HG03571 (cell line): Measurements from ENCODE around the gene KCNIP4.

Source experiments
- ATAC-seq: cut with Tn5 transposase; IDR thresholded peaks from one replicate; pipeline ENCODE4 v1.9.1; 2021; ENCODE audit not compliant: unreplicated experiment

The KCNIP4 gene

DNA sequence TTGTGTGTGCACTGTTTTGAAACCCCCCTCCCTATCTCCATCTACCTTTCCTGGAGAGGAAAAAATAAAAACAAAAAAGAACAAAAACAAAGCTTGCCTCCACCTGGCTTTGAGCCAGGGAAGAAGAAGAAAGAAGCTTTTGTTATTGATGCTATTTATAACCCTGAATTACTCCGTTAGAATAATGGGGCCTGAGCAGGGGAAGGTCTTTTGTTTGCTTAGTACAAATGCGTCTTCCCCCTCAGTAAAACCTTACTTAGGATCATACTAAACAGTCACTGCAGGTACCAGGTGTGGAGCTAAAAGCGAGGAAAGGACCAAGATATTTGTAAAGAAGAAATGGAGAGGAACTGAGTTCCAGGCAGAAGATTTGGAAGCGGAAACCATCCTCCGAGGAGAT is 352.1 kb downstream of the KCNIP4 start:
- no peak for ATAC-seq

DNA sequence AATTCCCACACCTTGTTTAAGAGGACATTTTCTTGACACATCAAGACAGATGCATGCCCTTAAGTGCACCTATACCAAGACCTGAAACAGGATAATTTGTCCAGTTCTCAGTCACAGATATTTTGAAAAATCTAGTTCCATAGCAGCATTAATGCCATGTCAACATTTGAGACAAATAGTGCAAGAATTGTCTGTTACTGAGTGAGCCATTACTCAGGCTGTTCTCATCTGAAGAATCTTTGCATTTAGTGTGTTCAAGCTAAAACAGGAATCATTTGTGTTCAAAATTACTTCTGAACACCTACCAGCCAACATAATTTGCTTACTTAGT is 354.9 kb downstream of the KCNIP4 start:
- ATAC-seq = no peak

DNA sequence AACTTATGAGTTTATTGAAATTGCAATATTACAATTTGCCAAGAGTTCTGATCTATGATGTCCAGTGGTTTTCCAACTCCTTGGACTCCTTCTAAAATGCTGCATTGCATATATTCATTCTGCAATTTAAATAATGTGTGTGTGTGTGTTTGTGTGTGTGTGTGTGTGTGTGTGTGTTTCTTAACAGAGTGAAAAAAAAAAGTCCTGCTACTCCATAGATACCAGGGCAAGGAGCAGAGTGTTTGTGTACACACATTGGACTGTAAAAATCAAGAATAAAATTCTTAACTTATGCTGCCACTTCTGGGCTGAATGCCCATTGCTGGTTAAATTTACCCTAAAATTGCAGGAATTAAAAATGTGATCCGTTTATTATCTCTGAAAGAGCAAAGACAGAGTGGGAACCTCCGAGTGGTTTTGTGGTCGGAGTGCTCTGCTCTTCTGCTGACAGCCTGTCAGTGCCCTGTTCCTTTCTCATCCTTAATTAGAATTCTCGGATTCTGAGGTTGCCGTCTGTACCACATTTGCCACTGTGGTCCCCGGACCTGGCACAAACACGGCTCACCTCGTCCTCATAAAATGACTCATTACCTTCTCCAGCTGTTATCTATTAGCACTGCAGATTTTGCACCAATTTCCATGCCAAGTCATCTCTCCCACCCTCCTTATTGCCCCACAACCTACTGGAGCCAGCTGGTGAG is 355.5 kb downstream of the KCNIP4 start:
- ATAC-seq = no peak

DNA sequence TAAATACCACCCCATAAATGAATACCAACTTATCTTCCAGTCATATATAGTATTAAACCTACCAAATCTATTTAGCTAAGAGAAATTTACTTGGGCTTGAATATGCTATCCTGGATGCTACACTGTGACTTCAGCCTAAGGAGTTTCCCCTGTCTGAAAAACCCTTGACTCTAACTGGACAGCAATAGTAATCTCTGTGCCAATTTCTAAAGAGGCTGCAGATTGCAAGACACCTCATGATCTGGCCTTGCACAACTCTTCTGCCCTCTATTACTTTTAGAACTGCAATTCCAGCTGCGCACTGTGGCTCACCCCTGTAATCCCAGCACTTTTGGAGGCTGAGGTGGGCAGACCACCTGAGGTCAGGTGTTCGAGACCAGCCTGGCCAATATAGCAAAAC is 371.5 kb downstream of the KCNIP4 start:
- ATAC-seq = no peak

DNA sequence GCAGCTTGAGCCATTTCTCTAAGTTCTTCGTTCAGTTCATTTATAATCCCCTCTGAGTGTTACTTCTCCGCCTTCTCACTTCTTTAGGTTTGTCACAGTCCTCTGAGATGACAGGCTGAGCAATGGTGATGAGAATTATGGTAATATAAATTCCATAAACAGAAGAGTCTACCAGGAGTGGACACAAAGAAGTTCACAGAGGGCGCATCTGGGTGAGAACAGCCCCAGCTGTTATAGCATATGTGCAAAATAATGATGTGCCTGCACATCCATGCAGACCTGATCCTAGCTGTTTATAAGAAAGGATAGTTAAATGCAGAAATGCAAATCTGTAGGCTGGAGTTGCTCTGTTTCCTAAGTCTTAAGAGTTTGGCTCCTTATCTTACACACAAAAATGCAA is 377.5 kb downstream of the KCNIP4 start:
- ATAC-seq = no peak

DNA sequence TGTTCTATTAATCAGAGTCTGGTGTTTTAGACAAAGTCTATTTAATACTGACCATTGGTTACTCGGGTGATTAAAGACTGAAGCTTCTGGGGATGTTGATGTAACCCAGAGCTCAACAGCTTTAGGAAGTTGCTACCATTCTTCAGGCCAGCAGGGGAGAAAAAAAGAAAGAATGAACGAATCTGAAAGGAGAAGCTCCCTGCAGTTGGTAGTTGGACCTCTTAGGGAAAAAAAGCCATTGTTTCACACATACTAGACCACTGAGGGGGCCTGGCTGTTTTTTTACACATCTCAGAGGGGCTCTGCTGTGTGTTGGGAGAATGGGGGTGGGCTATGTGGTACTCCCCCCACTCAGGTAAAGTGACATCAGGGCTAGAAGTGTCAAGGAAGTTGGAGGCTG is 378.9 kb downstream of the KCNIP4 start:
- ATAC-seq = no peak

DNA sequence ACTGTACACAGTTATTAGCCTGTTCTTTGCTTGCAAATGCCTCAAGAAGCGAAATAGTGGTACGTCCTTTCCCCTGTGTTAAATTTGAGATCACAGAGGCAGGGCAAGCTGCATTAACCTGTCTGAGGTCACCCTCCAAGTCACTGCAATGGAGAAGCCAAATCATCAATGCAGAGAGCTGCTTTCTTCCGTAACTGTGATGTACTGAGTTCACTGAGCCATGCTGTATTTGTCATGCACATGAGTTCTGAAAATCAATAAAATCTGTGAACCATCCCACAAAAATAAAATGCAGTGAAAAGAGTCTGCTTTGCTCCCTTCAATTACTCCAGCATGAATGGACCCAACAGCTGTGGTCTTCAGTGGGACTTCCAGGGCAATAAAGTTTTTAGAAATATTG is 393.5 kb downstream of the KCNIP4 start:
- ATAC-seq = no peak

DNA sequence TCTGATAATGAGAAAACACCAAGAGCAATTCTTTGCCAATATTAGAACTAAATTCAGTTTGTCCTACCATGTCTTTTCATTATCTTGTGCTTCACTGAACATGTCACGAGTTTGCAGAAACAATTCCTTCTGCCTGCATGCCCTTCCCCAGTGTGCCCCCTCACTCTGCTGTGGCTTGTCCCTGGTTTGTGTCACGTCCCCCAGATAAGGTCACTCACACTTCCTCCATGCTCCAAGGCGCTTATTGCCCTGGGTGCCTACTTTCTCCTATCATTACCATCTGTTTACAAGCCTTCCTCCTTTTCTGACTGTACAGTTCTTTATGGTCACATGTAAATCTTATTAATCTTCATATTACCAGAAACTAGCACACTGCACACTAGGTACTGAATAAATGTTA is 394.1 kb downstream of the KCNIP4 start:
- no peak for ATAC-seq

DNA sequence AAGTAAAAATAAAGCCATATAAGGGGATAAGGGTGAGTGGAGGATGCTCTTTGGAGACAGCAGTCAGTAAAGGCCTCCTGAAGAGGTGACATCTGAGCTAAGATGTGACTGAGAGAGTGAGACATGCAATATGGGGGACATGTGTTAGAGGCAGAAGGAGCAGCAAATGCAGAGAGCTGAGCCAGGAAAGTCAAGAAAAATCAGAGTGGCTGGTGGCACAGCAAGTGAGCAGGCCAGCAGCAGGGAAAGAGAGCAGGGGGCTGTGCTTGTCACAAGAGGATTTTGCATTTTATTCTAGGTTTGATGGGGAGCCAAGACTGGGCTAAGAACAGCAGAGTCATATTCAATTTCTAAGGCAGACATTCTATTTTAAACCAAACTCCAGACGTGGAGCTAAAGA is 394.5 kb downstream of the KCNIP4 start:
- ATAC-seq = no peak

DNA sequence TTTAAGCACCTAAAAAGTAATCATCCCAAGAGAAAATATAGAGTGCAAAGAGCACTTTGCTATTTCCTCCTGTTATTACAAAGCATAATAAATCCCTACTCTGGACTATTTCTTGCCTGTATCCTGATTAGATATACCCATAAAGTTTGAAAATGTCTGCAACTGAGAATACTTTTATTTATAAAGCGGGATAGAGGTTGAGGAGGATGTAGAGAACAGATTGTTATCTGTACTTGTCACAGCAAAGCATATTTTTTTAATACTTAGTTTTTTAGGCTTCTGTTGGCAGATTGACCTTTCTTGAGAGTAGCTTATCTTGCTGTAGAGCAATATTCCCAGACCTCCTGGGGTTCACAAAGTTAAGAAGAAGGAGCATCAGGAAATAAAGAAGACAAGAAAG is 396.1 kb downstream of the KCNIP4 start:
- no peak for ATAC-seq

DNA sequence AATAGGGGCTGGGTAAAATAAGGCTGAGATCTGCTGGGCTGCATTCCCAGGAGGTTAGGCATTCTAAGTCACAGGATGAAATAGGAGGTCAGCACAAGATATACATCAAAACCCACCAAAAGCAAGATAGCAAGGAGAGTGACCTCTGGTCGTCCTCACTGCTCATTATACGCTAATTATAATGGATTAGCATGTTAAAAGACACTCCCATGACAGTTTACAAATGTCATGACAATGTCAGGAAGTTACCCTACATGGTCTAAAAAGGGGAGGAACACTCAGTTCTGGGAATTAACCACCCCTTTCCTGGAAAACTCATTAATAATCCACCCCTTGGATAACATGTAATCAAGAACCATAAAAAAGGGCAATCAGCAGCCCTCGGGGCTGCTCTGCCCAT is 403.6 kb downstream of the KCNIP4 start:
- no peak for ATAC-seq

DNA sequence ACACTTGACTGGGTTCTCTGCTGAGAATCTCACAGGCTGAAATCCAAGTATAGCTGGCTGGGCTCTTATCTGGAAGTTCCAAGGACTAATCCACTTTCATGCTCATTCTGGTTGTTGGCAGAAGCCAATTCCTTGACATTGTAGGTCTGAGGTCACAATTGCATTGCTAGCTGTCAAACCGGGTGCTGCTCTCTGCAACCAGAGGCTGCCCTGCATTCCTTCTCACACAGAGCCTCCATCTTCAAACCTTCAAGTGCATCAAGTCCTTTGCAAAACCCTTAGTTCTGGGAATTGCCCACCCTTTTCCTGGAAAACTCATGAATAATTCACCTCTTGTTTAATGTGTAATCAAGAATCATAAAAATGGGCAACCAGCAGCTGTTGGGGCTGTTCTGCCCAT is 404.2 kb downstream of the KCNIP4 start:
- ATAC-seq = no peak

DNA sequence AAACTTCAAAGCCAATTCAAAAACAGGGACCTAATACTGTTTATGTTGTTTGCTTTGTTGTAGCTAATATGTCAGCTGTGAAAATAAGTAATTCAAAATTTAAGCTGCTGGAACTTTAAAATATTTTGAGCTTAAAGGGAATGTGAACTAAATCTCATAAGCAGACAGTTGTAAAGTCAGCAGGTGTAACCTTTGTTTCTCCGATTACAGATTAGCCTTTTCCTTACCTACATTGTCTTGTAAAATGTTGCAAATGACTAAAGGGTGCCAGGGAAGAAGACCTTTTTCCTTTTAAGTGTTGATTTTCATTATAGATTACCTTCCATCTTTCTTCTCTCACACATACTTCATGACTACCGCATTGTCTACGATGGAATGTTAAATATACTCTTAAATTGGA is 405.1 kb downstream of the KCNIP4 start:
- no peak for ATAC-seq

DNA sequence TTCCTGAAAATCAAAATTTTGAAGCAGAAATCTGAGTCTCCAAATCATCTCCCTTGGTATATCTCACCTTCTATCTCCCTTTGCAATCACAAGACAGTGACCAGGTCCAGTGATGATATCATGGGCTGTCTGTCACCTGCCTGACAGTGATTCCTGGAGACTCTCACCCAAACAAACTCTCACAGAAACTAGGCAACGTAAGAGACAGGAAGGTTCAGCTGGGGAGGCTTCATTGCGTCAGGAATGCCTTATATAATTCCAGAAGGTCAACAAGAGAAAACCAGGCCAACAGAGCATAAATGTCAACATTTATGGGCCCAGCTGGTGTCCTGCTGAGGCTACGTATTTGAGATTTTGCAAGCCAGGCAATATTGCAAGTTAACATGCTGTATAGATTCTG is 412.7 kb downstream of the KCNIP4 start:
- ATAC-seq = no peak

DNA sequence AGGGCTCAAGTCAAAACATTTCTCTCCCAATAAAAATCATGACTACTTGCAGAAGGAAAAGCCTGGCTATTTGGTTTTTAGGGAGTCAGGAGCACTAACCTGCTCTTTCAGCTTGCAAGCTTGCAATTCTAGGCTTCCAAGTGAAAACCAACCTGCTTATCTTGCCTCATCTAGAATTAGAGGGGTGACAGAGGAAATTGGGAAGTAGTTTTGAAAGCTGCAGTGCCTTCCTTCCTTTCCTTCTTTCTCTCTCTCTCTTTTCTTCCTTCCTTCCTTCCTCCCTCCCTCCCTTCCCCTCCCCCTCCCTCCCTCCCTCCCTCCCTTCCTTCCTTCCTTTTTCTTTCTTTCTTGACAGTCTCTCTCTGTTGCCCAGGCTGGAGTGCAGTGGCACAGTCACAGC is 417.5 kb downstream of the KCNIP4 start:
- ATAC-seq = no peak

DNA sequence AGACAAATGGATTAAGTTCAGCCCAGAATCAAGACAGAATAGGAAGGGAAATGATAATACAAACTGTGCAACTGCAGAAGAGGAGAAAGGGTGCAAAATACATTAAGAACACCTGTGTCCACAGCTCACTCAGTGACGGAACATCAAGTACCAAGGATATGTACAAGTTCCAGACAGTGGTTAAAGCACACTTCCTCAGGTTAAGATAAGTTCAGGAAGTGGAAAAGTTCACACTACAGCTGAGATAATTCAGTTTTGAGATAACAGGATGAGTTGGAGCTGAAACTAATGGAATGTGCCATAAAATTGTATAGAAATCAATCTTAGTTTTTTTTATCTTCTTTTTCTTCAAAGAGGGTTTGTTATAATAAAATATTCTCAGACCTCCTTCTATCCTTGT is 419.4 kb downstream of the KCNIP4 start:
- ATAC-seq = no peak

DNA sequence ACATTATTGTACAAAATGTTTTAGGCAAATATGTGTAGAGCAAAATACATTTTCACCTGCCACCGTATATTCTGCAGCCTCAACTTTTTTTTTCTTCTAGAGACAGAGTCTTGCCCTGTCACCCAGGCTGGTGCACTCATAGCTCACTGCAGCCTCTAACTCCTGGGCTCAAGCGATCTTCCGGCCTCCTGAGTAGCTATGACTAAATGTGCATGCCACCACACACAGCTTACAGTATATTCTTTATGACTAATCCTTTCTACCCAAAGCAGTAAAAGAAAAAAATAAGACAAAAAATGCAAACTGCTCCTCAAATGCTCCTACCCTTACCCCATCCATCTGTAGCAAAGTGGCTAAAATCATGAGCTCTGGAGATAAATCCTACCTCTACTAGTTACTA is 426.3 kb downstream of the KCNIP4 start:
- no peak for ATAC-seq

DNA sequence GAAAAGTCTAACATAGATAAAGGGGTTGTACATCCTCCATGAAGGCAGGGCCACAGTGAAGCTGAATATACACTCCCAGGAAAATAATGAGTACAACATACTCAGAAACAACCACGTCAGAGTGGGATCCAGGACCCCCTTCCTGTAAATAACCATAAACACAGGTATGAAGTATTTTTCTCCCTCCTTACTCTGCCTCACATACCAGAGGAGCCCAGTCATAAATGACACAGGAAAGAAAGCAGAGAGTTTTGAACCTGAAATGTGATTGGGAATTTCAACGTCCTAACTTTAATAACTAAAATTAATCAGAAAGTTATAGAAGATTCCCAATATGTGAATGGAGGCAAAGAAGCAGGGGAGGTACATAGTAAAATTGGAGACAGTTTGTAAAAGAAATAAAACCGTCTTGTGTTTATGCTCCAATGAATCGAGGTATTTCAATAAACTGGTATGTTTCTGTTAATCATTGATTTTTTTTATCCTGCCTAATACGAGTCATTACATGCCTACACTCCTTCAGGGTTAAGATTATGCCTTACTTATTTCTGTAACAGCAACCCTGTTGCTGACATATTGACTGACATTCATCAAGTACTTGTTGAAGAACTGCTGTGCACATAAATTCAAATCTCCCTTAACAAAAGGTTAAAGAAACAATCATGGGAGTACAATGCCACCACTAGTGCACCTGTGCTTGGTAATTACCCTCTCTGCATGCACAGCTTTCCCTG is 431.3 kb downstream of the KCNIP4 start:
- ATAC-seq = no peak

DNA sequence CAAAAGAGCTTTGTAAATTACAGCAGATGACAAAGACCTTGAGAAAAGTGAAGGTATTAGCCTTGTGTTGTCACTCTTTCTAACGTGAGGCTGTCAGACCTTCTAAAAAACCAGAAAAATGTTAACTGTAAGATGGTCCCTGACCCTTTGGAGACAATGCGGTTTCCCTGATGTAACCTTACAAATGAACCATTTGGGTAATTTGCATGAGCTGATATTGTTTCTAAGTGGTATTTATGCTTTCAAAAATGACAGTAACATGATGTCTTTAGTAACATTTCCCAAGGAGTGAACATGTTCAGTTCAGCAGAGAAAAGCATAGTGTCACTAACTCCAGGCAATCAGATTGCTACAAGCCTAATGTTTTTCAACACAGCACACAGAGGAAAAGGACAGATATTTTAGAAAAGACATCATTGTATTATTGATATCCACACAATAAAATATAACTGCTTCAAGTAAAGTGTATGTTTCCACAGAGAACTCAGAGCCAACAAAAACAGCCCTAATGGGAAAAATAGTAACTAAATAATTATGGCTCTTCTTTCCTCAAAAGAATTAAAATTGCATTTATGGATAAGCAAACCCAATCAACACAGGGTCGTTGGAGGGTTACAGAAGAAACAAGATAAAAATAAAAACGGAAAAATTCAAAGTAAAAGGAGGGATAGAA is 434.4 kb downstream of the KCNIP4 start:
- no peak for ATAC-seq

DNA sequence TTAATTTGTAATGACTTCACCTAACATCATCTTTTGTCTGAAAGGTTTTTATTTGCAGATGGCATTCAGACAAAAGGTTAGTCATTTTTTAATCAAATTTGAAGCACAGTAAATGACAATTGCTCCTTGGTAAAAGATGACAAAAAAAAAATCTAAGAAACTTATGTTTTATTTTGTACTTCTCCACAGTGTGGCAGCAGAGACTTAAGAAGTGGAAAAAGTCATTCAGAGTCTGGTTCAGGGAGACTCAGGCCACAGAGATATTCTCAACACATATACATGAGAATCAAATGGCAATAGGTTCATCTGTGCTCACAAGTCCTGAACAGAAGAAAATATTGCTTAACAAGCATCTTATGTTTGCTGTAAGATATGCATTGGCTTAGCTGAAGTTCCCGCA is 436.2 kb downstream of the KCNIP4 start:
- no peak for ATAC-seq

DNA sequence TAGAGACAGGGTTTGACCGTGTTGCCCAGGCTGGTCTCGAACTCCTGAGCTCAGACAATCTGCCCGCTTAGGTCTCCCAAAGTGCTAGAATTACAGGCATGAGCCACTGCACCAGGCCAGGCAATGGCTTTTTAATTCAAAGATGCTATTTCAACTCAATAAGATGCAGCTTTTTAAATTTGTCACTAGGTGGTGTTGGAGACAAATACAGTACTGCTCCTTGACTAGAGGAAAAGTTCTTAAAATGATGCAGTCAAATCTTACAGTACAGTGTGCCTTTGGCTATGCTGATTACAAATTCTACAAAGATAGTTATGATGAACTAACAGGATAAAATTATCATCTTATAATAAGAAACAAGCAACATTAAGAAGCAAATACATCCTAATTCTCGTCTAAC is 441.1 kb downstream of the KCNIP4 start:
- no peak for ATAC-seq

DNA sequence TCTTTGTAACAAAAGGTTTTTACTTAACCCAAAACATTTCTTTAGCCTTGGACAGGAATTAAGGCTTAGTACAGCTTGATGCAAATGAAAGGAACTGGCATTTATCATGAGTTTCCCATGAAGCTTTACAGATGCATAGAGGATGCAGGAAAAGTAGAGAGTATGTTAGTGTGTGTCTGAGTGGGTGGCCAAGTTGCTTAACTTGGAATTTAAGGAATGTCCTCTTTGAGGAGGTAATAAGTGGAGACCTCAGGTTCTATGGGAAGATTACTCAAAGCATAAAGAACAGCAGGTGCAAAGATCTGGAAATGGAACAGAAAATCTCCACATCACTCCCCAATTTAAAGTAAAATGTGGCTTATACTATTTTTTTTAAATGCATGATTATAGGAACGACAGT is 457.9 kb downstream of the KCNIP4 start:
- ATAC-seq = no peak

DNA sequence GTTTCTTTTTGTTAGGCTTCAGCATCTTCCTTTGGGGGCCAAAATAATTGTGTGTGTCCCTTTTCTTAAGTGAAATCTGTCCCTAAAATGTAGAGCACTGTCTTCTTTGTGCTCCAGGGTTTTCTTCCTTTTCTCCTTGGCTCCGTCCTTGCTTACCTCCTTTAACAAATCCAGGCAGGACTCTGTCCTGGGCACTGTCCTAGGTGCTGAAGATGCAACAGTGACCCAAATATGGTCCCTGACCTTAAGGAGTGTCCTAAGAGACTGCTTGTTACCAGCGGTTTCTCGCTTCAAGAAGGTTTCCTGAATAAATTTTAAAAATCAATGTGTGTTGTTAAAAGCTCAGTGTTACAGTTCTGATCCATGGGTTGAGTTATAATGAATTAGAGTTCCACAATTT is 471.8 kb downstream of the KCNIP4 start:
- ATAC-seq = no peak
